Esophagus muscularis mucosa (tissue), 3 donors: Measurements from ENCODE around the gene FMNL1.

Experiments
- CTCF ChIP-seq, 3 experiments: fragments of 200-600 bp in 2 of 3; fragments of 450-650 bp in 1 of 3; sonication (generic) in 2 of 3; IDR thresholded peaks; one replicate each; pipeline ENCODE4 v1.5.1; 2017 to 2019; ENCODE audit warnings: antibody characterized with exemption in 3 of 3, mild to moderate bottlenecking in 2 of 3, moderate library complexity in 1 of 3
- POLR2AphosphoS5 ChIP-seq, 2 donors: sonication (generic); formaldehyde crosslinking; IDR thresholded peaks; one replicate each; pipeline ENCODE4 v1.6.1; 2017; ENCODE audit warnings: antibody characterized with exemption in 2 of 2

- TF ChIP-seq CTCF (IDR thresholded peaks at IDR 0.05) (no peak), POLR2AphosphoS5 (IDR thresholded peaks at IDR 0.05) (no peak)
Measured at GRCh38 chr17:45229681-45230409, 8.2 kb downstream of the FMNL1 start.
